SK-N-SH (cell line): Measurements from ENCODE around the gene C19orf67. TPM values are rescaled to one million over a fixed set of nuclear protein-coding genes. Genes with fewer than 3 reads are reported as not detected.
"Not testable (repeated sequence)": the region's sequence is repeated elsewhere in the genome, so short reads cannot be mapped to it uniquely, and the experiment has no call there.

Experiments
- CTCF ChIA-PET: fragments of 300-600, 350-600 bp; formaldehyde crosslinking; extraction: SDS; loops from one replicate; lab custom pipeline; 2021; lab: Yijun Ruan, JAX
- POLR2A ChIA-PET: fragments of 350-600 bp; sonication (Branson Sonifier 250); formaldehyde crosslinking; extraction: SDS; loops from one replicate; lab custom pipeline; 2020; ENCODE audit warnings: antibody characterized with exemption, inconsistent platforms; lab: Yijun Ruan, JAX
- DNase-seq: peaks from one replicate; pipeline ENCODE4 v3.0.0; 2012
- H2AFZ ChIP-seq: fragments of 200-600 bp; sonication (generic); 2 replicates; pipeline ENCODE4 v1.8.1; 2016; ENCODE audit warnings: antibody characterized with exemption, mild to moderate bottlenecking, low read depth
- H3F3A ChIP-seq: fragments of 200-600 bp; sonication (generic); replicated peaks from 2 replicates; pipeline ENCODE3; 2016; ENCODE audit warnings: antibody characterized with exemption, mild to moderate bottlenecking; ENCODE audit not compliant: insufficient read depth
- H3K27ac ChIP-seq, 2 experiments: fragments of 200-500 bp in 1 of 2; fragments of 200-600 bp in 1 of 2; sonication (Bioruptor generic) in 1 of 2; sonication (generic), shearing (Covaris generic) in 1 of 2; 2 replicates each; pipeline versions ENCODE4 v1.5.1 to v1.6.1; 2014 to 2016; ENCODE audit warnings: low read depth in 2 of 2, inconsistent platforms in 1 of 2, low read length in 1 of 2, mild to moderate bottlenecking in 1 of 2, mixed read lengths in 1 of 2
- H3K27me3 ChIP-seq: fragments of 200-600 bp; sonication (generic), shearing (Covaris generic); 2 replicates; pipeline ENCODE4 v1.6.1; 2016; ENCODE audit warnings: mixed run types; ENCODE audit not compliant: insufficient read depth
- H3K36me3 ChIP-seq, 2 experiments: fragments of 200-500 bp in 1 of 2; fragments of 200-600 bp in 1 of 2; sonication (Bioruptor generic) in 1 of 2; sonication (generic) in 1 of 2; replicated peaks in 1 of 2; 2 replicates each; pipeline versions ENCODE3 to v1.5.1; 2014 to 2016; ENCODE audit warnings: low read length in 1 of 2, mild to moderate bottlenecking in 1 of 2; ENCODE audit not compliant: insufficient read depth in 2 of 2, control insufficient read depth in 1 of 2
- H3K4me1 ChIP-seq, 2 experiments: fragments of 200-500 bp in 1 of 2; fragments of 200-600 bp in 1 of 2; sonication (Bioruptor generic) in 1 of 2; sonication (generic), shearing (Covaris generic) in 1 of 2; 2 replicates each; pipeline versions ENCODE4 v1.5.1 to v1.6.1; 2014 to 2016; ENCODE audit warnings: low read depth in 1 of 2, low read length in 1 of 2, mixed run types in 1 of 2; ENCODE audit not compliant: insufficient read depth in 2 of 2, control insufficient read depth in 1 of 2
- H3K4me2 ChIP-seq: fragments of 200-600 bp; sonication (generic), shearing (Covaris generic); 2 replicates; pipeline ENCODE4 v1.6.1; 2017; ENCODE audit warnings: mixed run types
- H3K4me3 ChIP-seq, 2 experiments: fragments of 200-500 bp in 1 of 2; fragments of 200-600 bp in 1 of 2; sonication (Bioruptor generic) in 1 of 2; sonication (generic), shearing (Covaris generic) in 1 of 2; 2 replicates each; pipeline versions ENCODE4 v1.5.1 to v1.8.1; 2014 to 2016; ENCODE audit warnings: low read depth in 2 of 2, inconsistent platforms in 1 of 2, low read length in 1 of 2, mild to moderate bottlenecking in 1 of 2, mixed read lengths in 1 of 2, moderate library complexity in 1 of 2
- H3K79me2 ChIP-seq: fragments of 200-600 bp; sonication (generic); 2 replicates; pipeline ENCODE4 v1.8.1; 2017; ENCODE audit warnings: mild to moderate bottlenecking; ENCODE audit not compliant: insufficient read depth
- H3K9ac ChIP-seq: fragments of 200-600 bp; sonication (generic); 2 replicates; pipeline ENCODE4 v1.6.1; 2017; ENCODE audit warnings: mixed run types
- H3K9me2 ChIP-seq: fragments of 200-600 bp; sonication (generic); 2 replicates; pipeline ENCODE4 v1.6.1; 2017; ENCODE audit warnings: mixed run types
- H3K9me3 ChIP-seq: fragments of 200-600 bp; sonication (generic); 2 replicates; pipeline ENCODE4 v1.6.1; 2017; ENCODE audit warnings: mixed run types, mild to moderate bottlenecking, moderate library complexity
- H4K20me1 ChIP-seq: fragments of 200-600 bp; sonication (generic); 2 replicates; pipeline ENCODE4 v1.6.1; 2017; ENCODE audit warnings: mild to moderate bottlenecking, mixed run types; ENCODE audit not compliant: insufficient read depth
- EP300 ChIP-seq, 2 experiments: IDR thresholded peaks; 2 replicates each; pipeline versions ENCODE4 v1.4.0 to v1.6.1; 2012; ENCODE audit warnings: borderline replicate concordance in 1 of 2, low read depth in 1 of 2, low read length in 1 of 2
- GABPA ChIP-seq: IDR thresholded peaks from 2 replicates; pipeline ENCODE4 v1.4.0; 2012; ENCODE audit warnings: low read depth, mild to moderate bottlenecking
- JUND ChIP-seq: IDR thresholded peaks from 2 replicates; pipeline ENCODE4 v1.4.0; 2012
- MXI1 ChIP-seq: IDR thresholded peaks from 2 replicates; pipeline ENCODE4 v1.6.1; 2012; ENCODE audit warnings: mild to moderate bottlenecking, low read depth, low read length, improper control_type of control experiment
- NFIC ChIP-seq: IDR thresholded peaks from 2 replicates; pipeline ENCODE4 v1.4.0; 2012; ENCODE audit warnings: borderline replicate concordance
- NRF1 ChIP-seq: IDR thresholded peaks from 2 replicates; pipeline ENCODE4 v1.6.1; 2012; ENCODE audit warnings: low read depth, mild to moderate bottlenecking, low read length
- POLR2AphosphoS5 ChIP-seq: IDR thresholded peaks from 2 replicates; pipeline ENCODE4 v1.6.1; 2012; ENCODE audit warnings: low read depth, low read length
- RAD21 ChIP-seq: IDR thresholded peaks from 2 replicates; pipeline ENCODE4 v1.6.1; 2012; ENCODE audit warnings: mild to moderate bottlenecking, low read length
- SIN3A ChIP-seq: IDR thresholded peaks from 2 replicates; pipeline ENCODE4 v1.6.1; 2012; ENCODE audit warnings: low read depth, mild to moderate bottlenecking, low read length, moderate library complexity, borderline replicate concordance
- SMC3 ChIP-seq: IDR thresholded peaks from 2 replicates; pipeline ENCODE4 v1.6.1; 2012; ENCODE audit warnings: low read depth, low read length, improper control_type of control experiment
- WGBS: methylation state at CpG from one replicate; pipeline ENCODE4 v1.1.6; 2017; ENCODE audit warnings: low lambda C conversion rate; 5-methylcytosine and 5-hydroxymethylcytosine counted together
- polyA plus RNA-seq, 3 experiments: library from polyadenylated mRNA; depleted of rRNA; stranded (reverse); fragments of >200 nt; gene quantifications; 2 replicates each; pipeline ENCODE4 v1.2.3, GENCODE V29; 2012
- TF ChIP-seq, protein P1 (sequence below): fragments of 150-350 bp; IDR thresholded peaks from 2 replicates; pipeline ENCODE4 v1.6.1; 2017; ENCODE audit warnings: antibody characterized with exemption, low read length, low read depth, borderline replicate concordance
- TF ChIP-seq, protein P2 (sequence below): IDR thresholded peaks from 2 replicates; pipeline ENCODE4 v1.4.0; 2012; ENCODE audit warnings: low read depth
- TF ChIP-seq, protein P3 (sequence below): IDR thresholded peaks from 2 replicates; pipeline ENCODE4 v1.4.0; 2012; ENCODE audit warnings: low read depth, borderline replicate concordance

Gene C19orf67
- polyA plus RNA-seq, 1 of the 3 experiments (the other 2 are of a cell fraction): not detected

DNA sequence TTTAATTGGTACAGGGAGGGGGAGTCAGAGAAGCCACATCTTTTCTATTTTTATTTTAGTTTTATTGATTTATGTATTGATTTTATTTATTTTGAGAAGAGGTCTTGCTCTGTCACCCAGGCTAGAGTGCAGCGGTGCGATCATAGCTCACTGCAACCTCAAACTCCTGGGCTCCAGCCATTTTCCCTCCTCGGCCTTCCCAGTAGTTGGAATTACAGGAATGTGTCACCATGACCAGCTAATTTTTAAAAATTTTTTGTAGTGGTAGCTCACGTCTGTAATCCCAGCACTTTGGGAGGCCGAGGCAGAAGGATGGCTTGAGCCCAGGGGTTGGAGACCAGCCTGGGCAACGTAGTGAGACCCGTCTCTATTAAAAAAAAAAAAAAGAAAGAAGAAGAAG, 49.9 kb downstream of the C19orf67 start:
- Histone ChIP-seq H3K27ac (no peak overlapping the region), H3K4me2 (no peak overlapping the region), H4K20me1 (no peaks in the 10 kb centered on the region), H3K36me3 (no peaks in the 10 kb centered on the region), H3F3A (peaks cover 13% of the 10 kb centered on the region), H3K9me3 (no peaks in the 10 kb centered on the region), H3K9ac (no peak overlapping the region), H3K9me2 (no peaks in the 10 kb centered on the region), H2AFZ (no peak overlapping the region), H3K4me3 (no peak overlapping the region), H3K4me1 (peaks cover 0 to 3% of the 10 kb centered on the region in 2 experiments; a peak in 1 of 4 replicates), H3K27me3 (no peaks in the 10 kb centered on the region), H3K79me2 (no peaks in the 10 kb centered on the region)
- POLR2A ChIA-PET: no interaction called here
- WGBS: 88% methylated on average over 7 of the region's 7 CpGs
- CTCF ChIA-PET: interaction anchor here (1.4 kb wide), 1 partner anchor 40 kb away, joined by 3 read pairs; no protein-coding TSS in a partner anchor
- DNase-seq: no peak
- TF ChIP-seq RAD21: no peak
- no peak for TF ChIP-seq SIN3A
- TF ChIP-seq EP300 (IDR thresholded peaks at IDR 0.05; ENCODE audit: borderline replicate concordance in 1 of 2, low read depth in 1 of 2, low read length in 1 of 2): no peak
- no peak for TF ChIP-seq JUND
- no peak for TF ChIP-seq POLR2AphosphoS5
- TF ChIP-seq, protein P1, sequence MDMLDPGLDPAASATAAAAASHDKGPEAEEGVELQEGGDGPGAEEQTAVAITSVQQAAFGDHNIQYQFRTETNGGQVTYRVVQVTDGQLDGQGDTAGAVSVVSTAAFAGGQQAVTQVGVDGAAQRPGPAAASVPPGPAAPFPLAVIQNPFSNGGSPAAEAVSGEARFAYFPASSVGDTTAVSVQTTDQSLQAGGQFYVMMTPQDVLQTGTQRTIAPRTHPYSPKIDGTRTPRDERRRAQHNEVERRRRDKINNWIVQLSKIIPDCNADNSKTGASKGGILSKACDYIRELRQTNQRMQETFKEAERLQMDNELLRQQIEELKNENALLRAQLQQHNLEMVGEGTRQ: no peak
- TF ChIP-seq NRF1: no peak
- no peak for TF ChIP-seq MXI1
- TF ChIP-seq, protein P2, sequence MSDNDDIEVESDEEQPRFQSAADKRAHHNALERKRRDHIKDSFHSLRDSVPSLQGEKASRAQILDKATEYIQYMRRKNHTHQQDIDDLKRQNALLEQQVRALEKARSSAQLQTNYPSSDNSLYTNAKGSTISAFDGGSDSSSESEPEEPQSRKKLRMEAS: no peak
- TF ChIP-seq GABPA: no peak
- TF ChIP-seq, protein P3, sequence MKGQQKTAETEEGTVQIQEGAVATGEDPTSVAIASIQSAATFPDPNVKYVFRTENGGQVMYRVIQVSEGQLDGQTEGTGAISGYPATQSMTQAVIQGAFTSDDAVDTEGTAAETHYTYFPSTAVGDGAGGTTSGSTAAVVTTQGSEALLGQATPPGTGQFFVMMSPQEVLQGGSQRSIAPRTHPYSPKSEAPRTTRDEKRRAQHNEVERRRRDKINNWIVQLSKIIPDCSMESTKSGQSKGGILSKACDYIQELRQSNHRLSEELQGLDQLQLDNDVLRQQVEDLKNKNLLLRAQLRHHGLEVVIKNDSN: no peak
- no peak for TF ChIP-seq NFIC
- no peak for TF ChIP-seq SMC3

DNA sequence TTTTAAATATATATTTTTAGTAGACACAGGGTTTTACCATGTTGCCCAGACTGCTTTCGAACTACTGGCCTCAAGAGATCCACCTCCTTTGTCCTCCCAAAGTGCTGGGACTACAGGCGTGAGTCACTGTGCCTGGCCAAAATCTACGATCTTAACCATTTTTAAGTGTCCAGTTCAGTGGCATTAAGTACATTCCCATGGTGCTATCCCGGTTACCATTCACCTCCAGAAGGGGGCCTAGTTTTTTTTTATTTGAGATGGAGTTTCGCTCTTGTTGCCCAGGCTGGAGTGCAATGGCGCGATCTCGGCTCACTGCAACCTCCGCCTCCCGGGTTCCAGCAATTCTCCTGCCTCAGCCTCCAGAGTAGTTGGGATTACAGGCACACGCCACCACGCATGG, 50.4 kb downstream of the C19orf67 start:
- H2AFZ ChIP-seq, H3K4me3 ChIP-seq, H3K9ac ChIP-seq, H3K4me1 ChIP-seq, DNase-seq, H3K4me2 ChIP-seq, H3K79me2 ChIP-seq, H4K20me1 ChIP-seq, H3K27me3 ChIP-seq, H3K9me3 ChIP-seq, H3K9me2 ChIP-seq, H3K27ac ChIP-seq, H3K36me3 ChIP-seq: not testable (repeated sequence)
- peaks cover 13% of the 10 kb centered on the region for H3F3A ChIP-seq
- POLR2A ChIA-PET: interaction anchor here (0.7 kb wide), 1 partner anchor 97 kb away, joined by 3 read pairs; no protein-coding TSS in a partner anchor
- 90% methylated on average over 12 of the region's 12 CpGs for WGBS
- CTCF ChIA-PET: interaction anchor here (0.7 to 1.4 kb wide), 4 partner anchors 12 to 173 kb away, joined by 3 to 4 read pairs (median 3); no protein-coding TSS in a partner anchor
